Spleen (tissue), 7 donors: ENCODE results near the gene SETBP1.

Source experiments
- CTCF ChIP-seq, 11 experiments: fragments of 200-600 bp in 7 of 11; fragments of 450-650 bp in 4 of 11; sonication (generic) in 4 of 11; IDR thresholded peaks in 8 of 11; conservative IDR thresholded peaks in 3 of 11; 1 replicate in 7 of 11; 2 replicates in 4 of 11; pipeline versions ENCODE4 v1.4.0 to v1.8.0; 2016 to 2021; ENCODE audit warnings: antibody characterized with exemption in 11 of 11, inconsistent platforms in 4 of 11, mild to moderate bottlenecking in 1 of 11
- POLR2AphosphoS5 ChIP-seq, 3 donors: sonication (generic); formaldehyde crosslinking; IDR thresholded peaks; one replicate each; pipeline ENCODE4 v1.5.1; 2017; ENCODE audit warnings: antibody characterized with exemption in 3 of 3
- donor health status: DM: no; HTN: no; CAD: no; lungs with moderate emphysema.
- donor health status: DM: no; HTN: no; CAD: no.
- donor health status: DM: no; HTN: no; CAD: no.

- TF ChIP-seq CTCF (IDR thresholded peaks at IDR 0.05 in 8 of 11, conservative IDR thresholded peaks at IDR 0.05 in 3 of 11) (no peak), POLR2AphosphoS5 (IDR thresholded peaks at IDR 0.05) (no peak)
Measured at GRCh38 chr18:44730803-44731529, 50.3 kb downstream of the SETBP1 start.
